B cell (primary cell): ENCODE measurements around the gene PRXL2B. TPM values are rescaled to one million over a fixed set of nuclear protein-coding genes. Genes with fewer than 3 reads are reported as not detected.

Source experiments
- ATAC-seq: fragments of 200-7000 bp; cut with Tn5 transposase; one replicate; pipeline ENCODE4 v1.10.0; 2021; ENCODE audit warnings: low read depth, mild to moderate bottlenecking, moderate number of reproducible peaks, moderate library complexity
- CTCF ChIA-PET: fragments of 350-600 bp; sonication (Branson Sonifier 250); formaldehyde crosslinking; loops from one replicate; lab custom pipeline; 2021; ENCODE audit warnings: antibody characterized with exemption, inconsistent platforms; lab: Charles Lee
- POLR2A ChIA-PET: fragments of 350-600 bp; sonication (Branson Sonifier 250); formaldehyde crosslinking; loops from one replicate; lab custom pipeline; 2021; ENCODE audit warnings: antibody characterized with exemption; lab: Charles Lee
- DNase-seq: peaks from one replicate; pipeline ENCODE4 v3.0.0; 2013
- H2AFZ ChIP-seq: 2 replicates; pipeline ENCODE4 v1.6.1; 2012; ENCODE audit warnings: mild to moderate bottlenecking, low read depth, low read length; ENCODE audit not compliant: insufficient read depth, poor library complexity, severe bottlenecking
- H3K27ac ChIP-seq, 2 donors: 1 replicate in 1 of 2; 2 replicates in 1 of 2; pipeline ENCODE4 v1.5.1; 2012 to 2013; ENCODE audit warnings: low read length in 2 of 2, mild to moderate bottlenecking in 2 of 2, moderate library complexity in 1 of 2
- H3K27me3 ChIP-seq, 4 experiments: fragments of 200-600 bp in 1 of 4; sonication (generic) in 1 of 4; replicated peaks in 1 of 4; 1 replicate in 2 of 4; 2 replicates in 2 of 4; pipeline versions ENCODE4 v1.6.1 to v1.7.0; 2013 to 2016; ENCODE audit warnings: low read length in 3 of 4, mild to moderate bottlenecking in 2 of 4, mixed read lengths in 1 of 4, moderate library complexity in 1 of 4; ENCODE audit not compliant: insufficient read depth in 4 of 4, control insufficient read depth in 3 of 4; ENCODE audit errors: control extremely low read depth in 1 of 4
- H3K36me3 ChIP-seq, 2 experiments: replicated peaks in 1 of 2; 1 replicate in 1 of 2; 2 replicates in 1 of 2; pipeline versions ENCODE4 v1.6.1 to v1.7.1; 2013; ENCODE audit warnings: low read length in 1 of 2; ENCODE audit not compliant: insufficient read depth in 2 of 2, control insufficient read depth in 1 of 2; ENCODE audit errors: control extremely low read depth in 1 of 2, extremely low read depth in 1 of 2
- H3K4me1 ChIP-seq, 2 donors: fragments of 200-600 bp in 1 of 2; sonication (generic) in 1 of 2; 1 replicate in 1 of 2; 2 replicates in 1 of 2; pipeline versions ENCODE4 v1.5.1 to v1.6.1; 2013 to 2017; ENCODE audit warnings: low read length in 2 of 2; ENCODE audit not compliant: control insufficient read depth in 2 of 2, insufficient read depth in 2 of 2
- H3K4me2 ChIP-seq: replicated peaks from 2 replicates; pipeline ENCODE3; 2012; ENCODE audit warnings: mild to moderate bottlenecking, low read depth, low read length; ENCODE audit not compliant: poor library complexity, severe bottlenecking
- H3K4me3 ChIP-seq, 5 experiments: fragments of 200-600 bp in 1 of 5; sonication (generic) in 1 of 5; 1 replicate in 3 of 5; 2 replicates in 2 of 5; pipeline versions ENCODE4 v1.5.1 to v1.7.0; 2011 to 2016; ENCODE audit warnings: low read length in 4 of 5, mild to moderate bottlenecking in 4 of 5, low read depth in 2 of 5, control low read depth in 1 of 5, moderate library complexity in 1 of 5; ENCODE audit not compliant: insufficient read depth in 1 of 5; ENCODE audit errors: control extremely low read depth in 1 of 5, extremely low read depth in 1 of 5
- H3K79me2 ChIP-seq: fragments of 200-600 bp; sonication (generic); one replicate; pipeline ENCODE4 v1.6.0; 2016; ENCODE audit warnings: low read length; ENCODE audit not compliant: control insufficient read depth, insufficient read depth
- H3K9ac ChIP-seq: fragments of 200-600 bp; sonication (generic); 2 replicates; pipeline ENCODE4 v1.6.1; 2017; ENCODE audit warnings: mild to moderate bottlenecking, low read length, moderate library complexity
- H3K9me3 ChIP-seq, 3 donors: one replicate each; pipeline versions ENCODE4 v1.6.1 to v1.7.1; 2013; ENCODE audit warnings: low read length in 2 of 3; ENCODE audit not compliant: control insufficient read depth in 2 of 3, insufficient read depth in 1 of 3; ENCODE audit errors: control extremely low read depth in 1 of 3
- H4K20me1 ChIP-seq: 2 replicates; pipeline ENCODE4 v1.6.0; 2012; ENCODE audit warnings: mild to moderate bottlenecking, low read length; ENCODE audit not compliant: insufficient read depth, control insufficient read depth, poor library complexity, severe bottlenecking
- H3K27ac Mint-ChIP-seq: one replicate; pipeline ENCODE4 v1.8.0; 2021; ENCODE audit warnings: mixed read lengths
- H3K27me3 Mint-ChIP-seq: one replicate; pipeline ENCODE4 v1.8.0; 2021; ENCODE audit warnings: mixed read lengths
- H3K4me1 Mint-ChIP-seq: one replicate; pipeline ENCODE4 v1.8.0; 2021; ENCODE audit warnings: mixed read lengths
- H3K4me3 Mint-ChIP-seq: one replicate; pipeline ENCODE4 v1.8.0; 2021; ENCODE audit warnings: mixed read lengths
- H3K9me3 Mint-ChIP-seq: one replicate; pipeline ENCODE4 v1.8.0; 2022; ENCODE audit warnings: mixed read lengths; ENCODE audit not compliant: insufficient read depth
- CTCF ChIP-seq: fragments of 200-600 bp; IDR thresholded peaks from one replicate; pipeline ENCODE4 v1.8.0; 2022; ENCODE audit warnings: antibody characterized with exemption, mild to moderate bottlenecking
- EZH2 ChIP-seq: IDR thresholded peaks from 2 replicates; pipeline ENCODE4 v1.6.1; 2012; ENCODE audit warnings: borderline replicate concordance, low read depth, mild to moderate bottlenecking, moderate library complexity, low read length; ENCODE audit not compliant: insufficient read depth, poor library complexity, severe bottlenecking
- WGBS: methylation state at CpG from one replicate; pipeline ENCODE4 v1.1.5; 2013; ENCODE audit warnings: missing lambda C conversion rate; ENCODE audit not compliant: insufficient coverage; 5-methylcytosine and 5-hydroxymethylcytosine counted together
- intact Hi-C: fragments of 100-400 bp; cut with micrococcal nuclease; formaldehyde crosslinking; loops from one replicate; pipeline ENCODE4 v1.10.0; 2022
- polyA plus RNA-seq: library from polyadenylated mRNA; depleted of rRNA; stranded (reverse); fragments of >200 nt; gene quantifications from 2 replicates; pipeline ENCODE4 v1.2.3, GENCODE V29; 2012
- total RNA-seq, 2 donors: library from RNA; stranded (reverse); fragments of 120-200 nt in 1 of 2; gene quantifications; 1 replicate in 1 of 2; 2 replicates in 1 of 2; pipeline versions ENCODE4 v1.2.3 to v1.2.4, GENCODE V29; 2013 to 2022

PRXL2B gene
- total and polyA plus RNA-seq, 2 donors (not counting 1 experiment from before 2014, with no cell fraction given): 13.0 to 27.0 TPM

- H3K4me1 Mint-ChIP-seq: peaks cover 49% of the 10 kb centered on the region
- Histone ChIP-seq H2AFZ (peak overlapping the region; percentile 43), H3K4me1 (peaks cover 46 to 62% of the 10 kb centered on the region in 2 donors), H3K4me3 (peak overlapping the region; percentile 63 to 81 (median 77)), H3K9me3 (peaks cover 0 to 16% (median 3%) of the 10 kb centered on the region in 3 donors), H3K27me3 (no peaks in the 10 kb centered on the region), H3K9ac (peak overlapping the region; percentile 87), H4K20me1 (no peaks in the 10 kb centered on the region), H3K79me2 (peaks cover 12% of the 10 kb centered on the region), H3K36me3 (peaks cover 0 to 5% of the 10 kb centered on the region in 2 experiments), H3K4me2 (peak overlapping the region; percentile 92), H3K27ac (peak overlapping the region; percentile 98 to 99)
- ChIA-PET CTCF (interaction anchor here (0.7 to 3.9 kb wide), 16 partner anchors 9 to 390 kb away, joined by 3 to 55 read pairs (median 4); partner anchors contain the start of genes FAAP20, HES5, PANK4 and TNFRSF14), POLR2A (interaction anchor here (0.6 to 4.4 kb wide), 17 partner anchors 8 to 394 kb away, joined by 3 to 88 read pairs (median 5); partner anchors contain the start of genes FAAP20, MORN1, PANK4 and RER1)
- H3K9me3 Mint-ChIP-seq: peaks cover 3% of the 10 kb centered on the region
- intact Hi-C loops: loop anchor here (1.0 to 2.0 kb wide), 8 partner anchors 7 to 381 kb away; partner anchors contain the start of genes PANK4, PEX10 and TNFRSF14
- peak; percentile 93 for DNase-seq
- peak; percentile 54 for ATAC-seq
- under 1% methylated on average over 25 of the region's 28 CpGs for WGBS
- H3K4me3 Mint-ChIP-seq: peak overlapping the region; percentile 95
- TF ChIP-seq CTCF (no peak), EZH2 (no peak)
- H3K27me3 Mint-ChIP-seq: no peaks in the 10 kb centered on the region
- peak overlapping the region; percentile 99 for H3K27ac Mint-ChIP-seq
Observed at GRCh38 chr1:2585318-2586092, 1.1 kb upstream of the PRXL2B start.
